Ishikawa (cell line): ENCODE results near the gene WASHC2C.
A peak's percentile ranks its signal among the peaks of the same experiment; 100 is the strongest.

ENCODE experiments used
- CEBPB ChIP-seq: IDR thresholded peaks from 2 replicates; pipeline ENCODE4 v1.6.1; 2012
- CREB1 ChIP-seq: IDR thresholded peaks from 2 replicates; pipeline ENCODE4 v1.6.1; 2012; ENCODE audit warnings: low read depth
- EGR1 ChIP-seq: IDR thresholded peaks from 2 replicates; pipeline ENCODE4 v1.6.1; 2012
- EP300 ChIP-seq: IDR thresholded peaks from 2 replicates; pipeline ENCODE4 v1.6.1; 2012; ENCODE audit warnings: borderline replicate concordance
- FOXM1 ChIP-seq: IDR thresholded peaks from 2 replicates; pipeline ENCODE4 v1.6.1; 2012; ENCODE audit warnings: low read depth, borderline replicate concordance
- NFIC ChIP-seq: IDR thresholded peaks from 2 replicates; pipeline ENCODE4 v1.6.1; 2012
- RAD21 ChIP-seq: IDR thresholded peaks from 2 replicates; pipeline ENCODE4 v1.6.1; 2012; ENCODE audit warnings: low read depth
- REST ChIP-seq: IDR thresholded peaks from 2 replicates; pipeline ENCODE4 v1.6.1; 2012; ENCODE audit warnings: low read depth, mild to moderate bottlenecking
- TAF1 ChIP-seq: IDR thresholded peaks from 2 replicates; pipeline ENCODE4 v1.6.1; 2012; ENCODE audit warnings: low read depth, mild to moderate bottlenecking
- TCF12 ChIP-seq: IDR thresholded peaks from 2 replicates; pipeline ENCODE4 v1.6.1; 2012; ENCODE audit warnings: low read depth
- TEAD4 ChIP-seq: IDR thresholded peaks from 2 replicates; pipeline ENCODE4 v1.6.1; 2012
- YY1 ChIP-seq: IDR thresholded peaks from 2 replicates; pipeline ENCODE4 v1.6.1; 2012; ENCODE audit warnings: low read depth
- ZBTB7A ChIP-seq: IDR thresholded peaks from 2 replicates; pipeline ENCODE4 v1.6.1; 2012; ENCODE audit warnings: low read depth
- TF ChIP-seq, protein P1 (sequence below): IDR thresholded peaks from 2 replicates; pipeline ENCODE4 v1.6.1; 2012
- TF ChIP-seq, protein P2 (sequence below): IDR thresholded peaks from 2 replicates; pipeline ENCODE4 v1.6.1; 2012

Gene WASHC2C

GRCh38 chr10:45726703-45727420 is at the start of gene WASHC2C:
WASHC2C (plus strand) TSS chr10:45727266; CDS start chr10:45727318, 52 bp downstream.
- TF ChIP-seq, protein P1, sequence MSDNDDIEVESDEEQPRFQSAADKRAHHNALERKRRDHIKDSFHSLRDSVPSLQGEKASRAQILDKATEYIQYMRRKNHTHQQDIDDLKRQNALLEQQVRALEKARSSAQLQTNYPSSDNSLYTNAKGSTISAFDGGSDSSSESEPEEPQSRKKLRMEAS, result peak; percentile 76
- TF ChIP-seq TCF12 (peak; percentile 50; the same call in 1 of the 2 replicates), TAF1 (peak; percentile 57; the same call in 1 of the 2 replicates), NFIC (peak; percentile 44)
- TF ChIP-seq, protein P2, sequence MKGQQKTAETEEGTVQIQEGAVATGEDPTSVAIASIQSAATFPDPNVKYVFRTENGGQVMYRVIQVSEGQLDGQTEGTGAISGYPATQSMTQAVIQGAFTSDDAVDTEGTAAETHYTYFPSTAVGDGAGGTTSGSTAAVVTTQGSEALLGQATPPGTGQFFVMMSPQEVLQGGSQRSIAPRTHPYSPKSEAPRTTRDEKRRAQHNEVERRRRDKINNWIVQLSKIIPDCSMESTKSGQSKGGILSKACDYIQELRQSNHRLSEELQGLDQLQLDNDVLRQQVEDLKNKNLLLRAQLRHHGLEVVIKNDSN, result peak; percentile 96

DNA sequence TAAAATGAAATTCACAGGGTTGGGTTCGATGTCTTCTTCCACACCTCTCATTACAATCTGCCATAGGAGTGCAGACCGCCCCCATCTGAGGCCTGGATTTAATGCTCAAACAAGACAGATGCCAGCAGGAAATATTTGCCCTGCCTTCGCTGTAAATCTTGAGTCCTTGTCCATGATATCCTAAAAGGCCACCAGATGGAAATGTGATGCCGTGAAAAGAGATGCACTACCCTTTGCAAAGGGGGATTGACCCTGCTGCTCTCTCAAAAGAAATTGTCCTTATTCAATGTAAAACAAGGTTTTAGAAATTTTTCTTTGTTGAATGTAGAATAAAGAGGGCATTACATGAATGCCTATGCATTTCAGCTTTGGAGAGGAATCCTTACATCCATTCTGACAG is 82.8 kb downstream of the WASHC2C start:
- TF ChIP-seq REST, result no peak
- TF ChIP-seq YY1, result no peak
- TF ChIP-seq RAD21, result peak; percentile 22; the same call in 1 of the 2 replicates

DNA sequence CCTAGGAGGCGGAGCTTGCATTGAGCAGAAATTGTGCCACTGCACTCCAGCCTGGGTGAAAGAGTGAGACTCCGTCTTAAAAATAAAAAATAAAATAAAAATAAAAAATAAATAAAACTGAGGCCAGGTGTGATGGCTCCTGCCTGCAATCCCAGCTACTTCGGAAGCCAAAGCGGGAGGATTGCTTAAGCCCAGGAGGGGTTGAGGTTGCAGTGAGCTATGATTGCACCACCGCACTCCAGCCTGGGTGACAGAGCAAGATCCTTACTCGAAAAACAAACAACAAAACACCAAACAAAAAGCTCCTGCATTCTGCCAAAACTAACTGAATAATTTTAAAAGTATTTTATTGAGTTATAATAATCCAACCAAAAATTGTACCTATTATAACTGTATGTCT is 84.0 kb downstream of the WASHC2C start:
- TF ChIP-seq, protein P2, result no peak
- TF ChIP-seq RAD21 (no peak), CREB1 (no peak), TAF1 (no peak), EP300 (no peak), CEBPB (no peak), EGR1 (no peak), YY1 (no peak), FOXM1 (no peak), TEAD4 (no peak), NFIC (no peak), REST (no peak), TCF12 (no peak), ZBTB7A (no peak)
- TF ChIP-seq, protein P1, result no peak

- TF ChIP-seq CEBPB, result no peak
- TF ChIP-seq, protein P2, result no peak
- TF ChIP-seq RAD21, result no peak
- TF ChIP-seq YY1, result no peak
- TF ChIP-seq FOXM1, result no peak
- no peak for TF ChIP-seq ZBTB7A
- no peak for TF ChIP-seq NFIC
- TF ChIP-seq TAF1, result no peak
- TF ChIP-seq CREB1, result no peak
These were observed 90.2 kb downstream of the WASHC2C start for GRCh38 chr10:45817130-45817859.

DNA sequence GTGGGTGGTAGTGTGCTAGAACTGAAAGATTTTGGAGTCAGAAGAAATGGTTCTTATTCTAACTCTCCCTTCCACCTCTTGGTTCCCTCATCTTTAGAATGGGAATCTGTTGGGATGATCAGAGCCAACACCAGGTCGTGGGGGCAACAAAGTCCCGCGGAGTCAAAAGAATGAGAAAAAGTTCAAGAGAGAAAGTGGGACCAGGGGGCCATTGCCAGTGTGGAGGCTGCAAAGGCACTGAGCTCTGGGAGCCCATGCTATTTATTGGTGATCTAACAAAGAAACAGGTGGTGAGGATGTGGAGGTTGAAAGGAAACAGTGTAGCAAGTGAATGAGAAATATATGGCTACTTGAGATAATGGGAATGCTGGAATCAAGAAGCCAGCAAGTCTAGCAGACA is 90.8 kb downstream of the WASHC2C start:
- TF ChIP-seq EGR1 (no peak), EP300 (no peak), ZBTB7A (no peak), FOXM1 (no peak), CREB1 (no peak), CEBPB (no peak), TCF12 (no peak), REST (no peak), YY1 (no peak), TAF1 (no peak), NFIC (no peak)
- TF ChIP-seq, protein P1, result no peak
- TF ChIP-seq, protein P2, result no peak
